NB4 (cell line): ENCODE measurements around the gene RAP1B.

Experiments used
- DNase-seq: peaks from one replicate; pipeline ENCODE4 v3.0.0; 2010; ENCODE audit warnings: low read depth
- H3K4me3 ChIP-seq: one replicate; pipeline ENCODE4 v1.5.1; 2011; ENCODE audit warnings: mild to moderate bottlenecking, low read depth, low read length, moderate library complexity
- MAX ChIP-seq: IDR thresholded peaks from 2 replicates; pipeline ENCODE4 v1.6.1; 2011; ENCODE audit warnings: low read depth, low read length
- MYC ChIP-seq: IDR thresholded peaks from 2 replicates; pipeline ENCODE4 v1.6.1; 2011; ENCODE audit warnings: low read depth, low read length
- POLR2A ChIP-seq: IDR thresholded peaks from 2 replicates; pipeline ENCODE4 v1.6.1; 2011; ENCODE audit warnings: mild to moderate bottlenecking; ENCODE audit not compliant: insufficient read length; ENCODE audit errors: extremely low read depth
- TF ChIP-seq, protein P1 (sequence below): IDR thresholded peaks from one replicate; pipeline ENCODE4 v1.5.1; 2012; ENCODE audit warnings: low read depth, low read length

RAP1B gene

DNA sequence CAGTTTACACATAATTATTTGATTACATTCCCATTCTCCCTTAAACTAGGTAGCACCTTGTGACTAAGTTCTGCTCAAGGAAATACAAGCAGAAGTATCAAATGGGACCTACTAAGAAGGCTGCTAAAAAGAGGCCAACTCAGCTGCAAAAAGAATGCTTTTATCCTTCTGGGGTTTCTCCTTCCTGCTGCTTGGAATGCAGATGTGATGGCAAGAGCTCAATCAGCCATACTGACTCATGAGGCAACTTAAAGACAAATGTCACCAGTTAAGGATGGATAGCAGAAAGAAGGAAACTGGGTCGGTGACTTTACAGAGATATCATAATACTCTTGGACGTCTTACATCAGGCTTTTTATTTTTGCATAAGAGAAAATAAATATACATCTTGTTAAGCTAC, 38.0 kb upstream of the RAP1B start:
- TF ChIP-seq, protein P1, sequence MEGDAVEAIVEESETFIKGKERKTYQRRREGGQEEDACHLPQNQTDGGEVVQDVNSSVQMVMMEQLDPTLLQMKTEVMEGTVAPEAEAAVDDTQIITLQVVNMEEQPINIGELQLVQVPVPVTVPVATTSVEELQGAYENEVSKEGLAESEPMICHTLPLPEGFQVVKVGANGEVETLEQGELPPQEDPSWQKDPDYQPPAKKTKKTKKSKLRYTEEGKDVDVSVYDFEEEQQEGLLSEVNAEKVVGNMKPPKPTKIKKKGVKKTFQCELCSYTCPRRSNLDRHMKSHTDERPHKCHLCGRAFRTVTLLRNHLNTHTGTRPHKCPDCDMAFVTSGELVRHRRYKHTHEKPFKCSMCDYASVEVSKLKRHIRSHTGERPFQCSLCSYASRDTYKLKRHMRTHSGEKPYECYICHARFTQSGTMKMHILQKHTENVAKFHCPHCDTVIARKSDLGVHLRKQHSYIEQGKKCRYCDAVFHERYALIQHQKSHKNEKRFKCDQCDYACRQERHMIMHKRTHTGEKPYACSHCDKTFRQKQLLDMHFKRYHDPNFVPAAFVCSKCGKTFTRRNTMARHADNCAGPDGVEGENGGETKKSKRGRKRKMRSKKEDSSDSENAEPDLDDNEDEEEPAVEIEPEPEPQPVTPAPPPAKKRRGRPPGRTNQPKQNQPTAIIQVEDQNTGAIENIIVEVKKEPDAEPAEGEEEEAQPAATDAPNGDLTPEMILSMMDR = no peak
- no peak for TF ChIP-seq MYC
- TF ChIP-seq MAX = no peak
- no peak for TF ChIP-seq POLR2A
- no peak for DNase-seq
- no peak overlapping the region for H3K4me3 ChIP-seq

DNA sequence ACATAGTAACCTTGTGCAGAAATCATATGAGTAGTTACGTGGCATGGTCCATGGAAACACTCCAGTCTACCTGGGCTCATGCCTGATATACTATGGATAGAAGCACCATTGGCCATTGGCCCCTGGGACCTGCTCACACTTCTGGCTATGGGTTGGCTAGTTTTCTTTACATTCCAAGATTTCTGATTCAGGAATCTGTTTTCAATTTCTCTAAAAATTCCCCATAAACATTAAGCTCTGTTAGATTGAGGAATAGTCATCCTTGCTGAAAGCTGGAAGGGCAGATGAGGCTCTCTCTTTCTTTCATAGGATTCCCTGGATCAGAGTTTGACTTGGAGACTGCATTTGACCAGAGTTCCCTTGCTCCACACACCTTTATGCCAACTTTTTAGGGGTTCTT, 37.3 kb upstream of the RAP1B start:
- H3K4me3 ChIP-seq = no peak overlapping the region
- TF ChIP-seq POLR2A = no peak
- TF ChIP-seq, protein P1 = no peak
- no peak for TF ChIP-seq MYC
- TF ChIP-seq MAX = no peak
- no peak for DNase-seq

- no peak overlapping the region for H3K4me3 ChIP-seq
- TF ChIP-seq, protein P1 = no peak
- no peak for TF ChIP-seq MAX
- TF ChIP-seq POLR2A = no peak
- TF ChIP-seq MYC = no peak
- no peak for DNase-seq
Measured at GRCh38 chr12:68577949-68578348, 32.8 kb upstream of the RAP1B start.

DNA sequence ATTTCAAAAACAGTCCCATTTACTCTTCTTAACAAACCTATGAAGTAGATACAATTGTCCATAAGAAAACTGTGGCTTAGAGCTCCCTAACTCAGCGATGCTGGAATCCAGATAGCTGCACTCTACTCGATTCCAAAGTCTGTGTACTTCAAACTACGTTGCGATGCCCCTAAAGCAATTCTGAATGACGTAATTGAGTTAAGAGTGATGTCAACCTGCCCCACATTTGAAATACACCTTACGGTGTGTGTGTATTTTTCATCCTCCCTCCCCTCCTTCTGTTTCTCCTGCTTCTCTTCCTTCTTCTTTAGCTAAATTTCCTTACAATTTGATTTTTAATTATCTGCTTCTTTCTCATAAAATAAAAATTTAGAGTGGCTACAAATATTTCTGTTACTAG, 31.9 kb upstream of the RAP1B start:
- H3K4me3 ChIP-seq = no peak overlapping the region
- no peak for DNase-seq
- TF ChIP-seq POLR2A (no peak), MYC (no peak), MAX (no peak)
- TF ChIP-seq, protein P1 = no peak

DNA sequence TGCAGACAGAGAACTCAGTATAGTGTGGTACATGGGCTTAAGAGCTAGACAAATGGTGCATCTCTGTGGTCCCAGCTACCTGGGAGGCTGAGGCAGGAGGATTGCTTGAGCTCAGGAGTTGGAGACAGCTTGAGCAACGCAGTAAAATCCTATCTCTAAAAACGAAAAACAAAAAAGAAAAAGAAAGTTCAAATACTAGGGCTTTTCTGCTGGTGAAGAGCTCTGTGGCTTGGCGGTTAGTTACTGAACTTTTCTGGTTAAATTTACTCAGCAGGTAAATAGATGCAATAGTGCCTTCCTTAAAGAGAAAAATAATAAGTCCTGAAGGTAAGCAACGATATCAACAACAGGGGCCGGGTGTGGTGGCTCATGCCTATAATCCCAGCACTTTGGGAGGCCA, 31.4 kb upstream of the RAP1B start:
- DNase-seq = no peak
- H3K4me3 ChIP-seq = no peak overlapping the region
- TF ChIP-seq POLR2A (no peak), MYC (no peak), MAX (no peak)
- TF ChIP-seq, protein P1 = no peak

DNA sequence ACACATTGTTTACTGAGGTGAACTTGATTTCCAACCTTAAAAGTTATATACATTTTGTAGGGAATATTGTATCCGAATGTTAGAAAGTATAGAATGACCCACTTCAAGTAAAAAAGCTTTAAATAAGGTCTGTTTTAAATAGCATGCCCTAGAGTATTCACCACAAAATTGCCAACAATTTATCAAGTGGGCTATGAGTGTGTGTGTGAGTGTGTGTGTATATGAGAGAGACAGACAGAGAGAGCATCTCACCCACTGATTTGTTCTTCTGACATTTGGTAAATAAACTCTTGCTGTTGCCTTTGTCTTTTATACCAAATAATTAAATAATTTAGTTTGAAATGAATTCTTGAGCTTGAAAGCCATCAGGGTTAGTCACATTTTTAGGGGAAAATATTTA, 29.8 kb upstream of the RAP1B start:
- DNase-seq = no peak
- TF ChIP-seq MYC = no peak
- TF ChIP-seq, protein P1 = no peak
- TF ChIP-seq POLR2A = no peak
- no peak overlapping the region for H3K4me3 ChIP-seq
